ENCODE results near the gene BUB3.
"Not testable (repeated sequence)": the region's sequence is repeated elsewhere in the genome, so short reads cannot be mapped to it uniquely, and the experiment has no call there.

Gene BUB3

GRCh38 chr10:123175389-123176387, 21.5 kb downstream of the BUB3 start:
- H3K4me3 ChIP-seq (ENCODE audit: low read depth, low read length) = no peak overlapping the region
- no peak for TF ChIP-seq CTCF (IDR thresholded peaks at IDR 0.05; ENCODE audit: borderline replicate concordance, insufficient read depth, low read depth, low read length)

GRCh38 chr10:123178390-123178789, 24.2 kb downstream of the BUB3 start:
- H3K4me3 ChIP-seq (ENCODE audit: low read depth, low read length) = not testable (repeated sequence)

GRCh38 chr10:123180101-123181090, 26.2 kb downstream of the BUB3 start:
- no peak for TF ChIP-seq CTCF (IDR thresholded peaks at IDR 0.05; ENCODE audit: borderline replicate concordance, insufficient read depth, low read depth, low read length)
- H3K4me3 ChIP-seq (ENCODE audit: low read depth, low read length) = no peak overlapping the region

GRCh38 chr10:123183724-123184123, 29.5 kb downstream of the BUB3 start:
- H3K4me3 ChIP-seq (ENCODE audit: low read depth, low read length) = no peak overlapping the region
- TF ChIP-seq CTCF (IDR thresholded peaks at IDR 0.05; ENCODE audit: borderline replicate concordance, insufficient read depth, low read depth, low read length) = no peak

- TF ChIP-seq CTCF (IDR thresholded peaks at IDR 0.05; ENCODE audit: borderline replicate concordance, insufficient read depth, low read depth, low read length) = no peak
- H3K4me3 ChIP-seq (ENCODE audit: low read depth, low read length) = no peak overlapping the region
These were observed 33.6 kb downstream of the BUB3 start for GRCh38 chr10:123187781-123188180.

- no peak for TF ChIP-seq CTCF (IDR thresholded peaks at IDR 0.05; ENCODE audit: borderline replicate concordance, insufficient read depth, low read depth, low read length)
- H3K4me3 ChIP-seq (ENCODE audit: low read depth, low read length) = no peak overlapping the region
These were observed 37.7 kb downstream of the BUB3 start for GRCh38 chr10:123191886-123192285.

GRCh38 chr10:123194056-123194455, 39.9 kb downstream of the BUB3 start:
- H3K4me3 ChIP-seq (ENCODE audit: low read depth, low read length) = no peak overlapping the region
- no peak for TF ChIP-seq CTCF (IDR thresholded peaks at IDR 0.05; ENCODE audit: borderline replicate concordance, insufficient read depth, low read depth, low read length)

All from GM12875 (cell line).